OCI-LY1 (cell line): ENCODE results near the gene CNTNAP2.

Experiments
- H2AFZ ChIP-seq: fragments of 200-600 bp; sonication (generic), shearing (Covaris generic); 2 replicates; pipeline ENCODE4 v1.6.0; 2014; ENCODE audit warnings: antibody characterized with exemption, mild to moderate bottlenecking, low read length
- H3F3A ChIP-seq: fragments of 200-600 bp; sonication (generic), shearing (Covaris generic); 2 replicates; pipeline ENCODE4 v1.6.0; 2014; ENCODE audit warnings: mild to moderate bottlenecking, antibody characterized with exemption, low read length, moderate library complexity; ENCODE audit not compliant: insufficient read depth
- H3K27ac ChIP-seq: fragments of 200-600 bp; sonication (generic); 2 replicates; pipeline ENCODE4 v1.5.1; 2014; ENCODE audit warnings: low read length, mixed run types, mild to moderate bottlenecking, low read depth; ENCODE audit not compliant: poor library complexity, severe bottlenecking
- H3K27me3 ChIP-seq: fragments of 200-600 bp; sonication (generic); 2 replicates; pipeline ENCODE4 v1.6.0; 2014; ENCODE audit warnings: antibody characterized with exemption, mild to moderate bottlenecking, low read length, moderate library complexity; ENCODE audit not compliant: insufficient read depth
- H3K36me3 ChIP-seq: fragments of 200-600 bp; sonication (generic); 2 replicates; pipeline ENCODE4 v1.6.1; 2014; ENCODE audit warnings: mild to moderate bottlenecking, antibody characterized with exemption, low read length, moderate library complexity, mixed read lengths; ENCODE audit not compliant: insufficient read depth
- H3K4me1 ChIP-seq: fragments of 200-600 bp; sonication (generic); 2 replicates; pipeline ENCODE4 v1.5.1; 2014; ENCODE audit warnings: mild to moderate bottlenecking, low read length, moderate library complexity; ENCODE audit not compliant: insufficient read depth, severe bottlenecking
- H3K4me2 ChIP-seq: fragments of 200-600 bp; sonication (generic), shearing (Covaris generic); 2 replicates; pipeline ENCODE4 v1.6.1; 2014; ENCODE audit warnings: low read length
- H3K4me3 ChIP-seq: fragments of 200-600 bp; sonication (generic); 2 replicates; pipeline ENCODE4 v1.5.1; 2014; ENCODE audit warnings: low read length, low read depth, mild to moderate bottlenecking, mixed read lengths; ENCODE audit not compliant: poor library complexity, severe bottlenecking
- H3K79me2 ChIP-seq: fragments of 200-600 bp; shearing (Covaris generic); 2 replicates; pipeline ENCODE4 v1.6.1; 2016; ENCODE audit warnings: mixed run types, low read length, mixed read lengths; ENCODE audit not compliant: insufficient read depth
- H3K9ac ChIP-seq: fragments of 200-600 bp; sonication (generic), shearing (Covaris generic); 2 replicates; pipeline ENCODE4 v1.6.1; 2014; ENCODE audit warnings: mild to moderate bottlenecking, low read length, mixed read lengths
- H3K9me2 ChIP-seq: fragments of 200-600 bp; sonication (generic), shearing (Covaris generic); 2 replicates; pipeline ENCODE4 v1.6.1; 2014; ENCODE audit warnings: low read depth, mild to moderate bottlenecking, low read length, mixed read lengths
- H3K9me3 ChIP-seq: fragments of 200-600 bp; shearing (Covaris generic); 2 replicates; pipeline ENCODE4 v1.6.1; 2014; ENCODE audit warnings: low read length, mixed read lengths
- H4K20me1 ChIP-seq: fragments of 200-600 bp; sonication (generic), shearing (Covaris generic); 2 replicates; pipeline ENCODE4 v1.6.0; 2016; ENCODE audit warnings: mild to moderate bottlenecking, low read length; ENCODE audit not compliant: insufficient read depth
- EZH2 ChIP-seq: fragments of 200-600 bp; sonication (generic), shearing (Covaris generic); IDR thresholded peaks from 2 replicates; pipeline ENCODE4 v1.8.0; 2017; ENCODE audit warnings: borderline replicate concordance, mixed run types, mild to moderate bottlenecking, antibody characterized with exemption, low read length, moderate library complexity, mixed read lengths
- TF ChIP-seq, protein P1 (sequence below): fragments of 200-600 bp; sonication (generic), shearing (Covaris generic); IDR thresholded peaks from 2 replicates; pipeline ENCODE4 v1.5.1; 2017; ENCODE audit warnings: mild to moderate bottlenecking, antibody characterized with exemption, low read length, moderate library complexity, mixed read lengths

CNTNAP2 gene

DNA sequence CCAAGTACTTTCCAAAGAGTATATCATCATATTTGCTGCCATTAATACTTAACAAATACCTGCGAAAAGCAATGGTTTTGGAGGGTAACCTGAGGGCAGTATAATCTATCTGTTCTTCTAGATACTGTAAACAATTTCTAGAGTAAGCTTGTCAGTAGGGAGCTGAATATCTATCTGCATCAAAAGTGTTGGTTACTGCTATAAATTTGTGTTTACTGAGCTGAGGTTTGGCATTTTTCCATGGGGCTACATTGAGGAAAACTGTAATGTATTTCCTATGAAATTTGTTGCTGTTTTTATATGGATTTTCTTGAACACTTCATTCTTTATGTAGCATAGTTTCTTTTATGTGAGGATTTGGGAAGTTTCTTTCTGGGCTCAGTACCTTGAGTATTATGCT, 913.4 kb downstream of the CNTNAP2 start:
- no peak overlapping the region for H3K4me2 ChIP-seq
- no peak overlapping the region for H3K9ac ChIP-seq
- no peak for TF ChIP-seq EZH2
- TF ChIP-seq, protein P1, sequence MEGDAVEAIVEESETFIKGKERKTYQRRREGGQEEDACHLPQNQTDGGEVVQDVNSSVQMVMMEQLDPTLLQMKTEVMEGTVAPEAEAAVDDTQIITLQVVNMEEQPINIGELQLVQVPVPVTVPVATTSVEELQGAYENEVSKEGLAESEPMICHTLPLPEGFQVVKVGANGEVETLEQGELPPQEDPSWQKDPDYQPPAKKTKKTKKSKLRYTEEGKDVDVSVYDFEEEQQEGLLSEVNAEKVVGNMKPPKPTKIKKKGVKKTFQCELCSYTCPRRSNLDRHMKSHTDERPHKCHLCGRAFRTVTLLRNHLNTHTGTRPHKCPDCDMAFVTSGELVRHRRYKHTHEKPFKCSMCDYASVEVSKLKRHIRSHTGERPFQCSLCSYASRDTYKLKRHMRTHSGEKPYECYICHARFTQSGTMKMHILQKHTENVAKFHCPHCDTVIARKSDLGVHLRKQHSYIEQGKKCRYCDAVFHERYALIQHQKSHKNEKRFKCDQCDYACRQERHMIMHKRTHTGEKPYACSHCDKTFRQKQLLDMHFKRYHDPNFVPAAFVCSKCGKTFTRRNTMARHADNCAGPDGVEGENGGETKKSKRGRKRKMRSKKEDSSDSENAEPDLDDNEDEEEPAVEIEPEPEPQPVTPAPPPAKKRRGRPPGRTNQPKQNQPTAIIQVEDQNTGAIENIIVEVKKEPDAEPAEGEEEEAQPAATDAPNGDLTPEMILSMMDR = no peak
- no peaks in the 10 kb centered on the region; the same call in 1 of the 2 replicates for H3K36me3 ChIP-seq
- no peak overlapping the region; the same call in 1 of the 2 replicates for H2AFZ ChIP-seq
- no peak overlapping the region for H3K4me3 ChIP-seq
- H3K27ac ChIP-seq = no peak overlapping the region
- peaks cover 5% of the 10 kb centered on the region; the same call in 1 of the 2 replicates for H3K9me3 ChIP-seq
- H3K27me3 ChIP-seq = no peaks in the 10 kb centered on the region
- H3K79me2 ChIP-seq = no peaks in the 10 kb centered on the region
- no peaks in the 10 kb centered on the region for H4K20me1 ChIP-seq
- no peaks in the 10 kb centered on the region for H3K9me2 ChIP-seq
- no peaks in the 10 kb centered on the region for H3F3A ChIP-seq
- peaks cover 15% of the 10 kb centered on the region for H3K4me1 ChIP-seq

DNA sequence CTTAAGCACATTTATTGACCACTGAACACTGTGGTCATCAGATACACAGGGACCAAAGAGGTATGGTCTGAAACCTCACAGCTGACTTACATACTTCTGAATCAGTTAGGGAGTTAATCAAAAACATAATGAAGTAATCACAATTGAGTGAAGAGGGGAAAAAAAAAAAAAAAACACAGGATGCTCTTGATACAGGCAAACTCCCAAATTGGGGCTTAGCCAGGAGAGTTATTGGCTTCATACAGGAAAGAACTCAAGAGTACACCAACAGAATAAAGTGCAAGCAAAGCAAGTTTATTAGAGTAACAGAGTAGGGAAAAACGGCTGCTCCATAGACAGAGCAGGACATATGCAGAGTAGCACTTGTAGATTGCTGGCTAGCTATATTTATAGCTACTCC, 917.0 kb downstream of the CNTNAP2 start:
- Histone ChIP-seq H2AFZ (peak overlapping the region; percentile 73), H3K9me3 (no peaks in the 10 kb centered on the region), H3K4me2 (no peak overlapping the region), H3K9me2 (no peaks in the 10 kb centered on the region), H3K9ac (no peak overlapping the region), H3K27ac (no peak overlapping the region), H3K79me2 (no peaks in the 10 kb centered on the region), H3K4me1 (peaks cover 35% of the 10 kb centered on the region), H3K27me3 (no peaks in the 10 kb centered on the region), H3K36me3 (no peaks in the 10 kb centered on the region; the same call in 1 of the 2 replicates), H3F3A (no peaks in the 10 kb centered on the region), H3K4me3 (no peak overlapping the region), H4K20me1 (no peaks in the 10 kb centered on the region)
- TF ChIP-seq, protein P1 = no peak
- no peak for TF ChIP-seq EZH2

DNA sequence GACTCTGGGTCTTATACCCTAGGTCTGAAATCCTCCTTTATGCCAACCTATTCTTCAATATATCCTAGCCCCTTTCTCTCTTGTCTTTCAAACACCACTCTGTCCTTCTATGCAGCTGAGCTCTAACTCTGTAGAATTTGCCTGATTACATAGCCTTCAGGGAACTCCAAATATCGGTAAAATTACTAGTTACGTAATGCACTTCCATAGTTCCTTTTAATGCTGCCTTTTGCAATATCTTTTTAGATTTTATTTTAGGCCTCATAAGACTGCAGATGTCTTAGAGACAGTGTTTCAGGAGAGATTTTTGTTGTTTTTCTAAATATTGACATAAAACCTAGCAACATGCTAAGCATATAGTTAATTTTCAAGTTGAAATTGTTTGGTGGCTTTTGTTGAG, 924.8 kb downstream of the CNTNAP2 start:
- Histone ChIP-seq H3K4me2 (no peak overlapping the region), H4K20me1 (no peaks in the 10 kb centered on the region), H3K79me2 (no peaks in the 10 kb centered on the region), H3K36me3 (no peaks in the 10 kb centered on the region), H3K27ac (no peak overlapping the region), H3K4me1 (peaks cover 6% of the 10 kb centered on the region), H3K4me3 (no peak overlapping the region), H3K9me3 (peaks cover 10% of the 10 kb centered on the region), H3K9ac (no peak overlapping the region), H2AFZ (no peak overlapping the region), H3F3A (no peaks in the 10 kb centered on the region), H3K9me2 (no peaks in the 10 kb centered on the region), H3K27me3 (no peaks in the 10 kb centered on the region)
- TF ChIP-seq, protein P1 = no peak
- no peak for TF ChIP-seq EZH2
